ENCODE results near the gene CCDC7.

Gene CCDC7

DNA sequence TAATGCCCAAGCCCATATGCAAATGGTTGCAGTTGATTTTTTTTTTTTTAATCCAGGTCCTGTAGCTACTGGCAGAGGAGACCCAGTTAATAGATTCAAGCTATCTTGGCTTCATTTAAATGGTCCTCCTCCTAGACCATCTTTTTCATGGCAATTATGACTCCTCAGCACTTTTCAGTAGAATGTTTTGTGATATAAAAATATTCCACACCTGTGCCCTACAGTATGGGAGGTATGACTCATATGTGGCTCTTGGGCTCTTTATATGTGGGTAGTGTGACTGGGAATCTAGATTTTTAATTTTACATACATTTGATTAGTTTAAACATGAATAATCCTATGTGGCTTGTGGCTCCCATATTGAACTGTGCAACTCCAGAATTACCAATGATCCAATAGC lies 432.0 kb downstream of the CCDC7 start:
- Histone ChIP-seq H3K27me3 (ENCODE audit: insufficient read depth, low read length) (no peaks in the 10 kb centered on the region), H3K79me2 (ENCODE audit: control insufficient read depth, insufficient read depth, low read length, unreplicated experiment) (no peaks in the 10 kb centered on the region), H3K4me1 (ENCODE audit: control insufficient read depth, insufficient read depth, low read length, unreplicated experiment) (no peaks in the 10 kb centered on the region), H3K27ac (ENCODE audit: low read depth, low read length) (no peak overlapping the region), H2AFZ (ENCODE audit: low read length, unreplicated experiment) (no peak overlapping the region), H3K36me3 (ENCODE audit: insufficient read depth, low read length) (no peaks in the 10 kb centered on the region), H3K4me3 (ENCODE audit: low read depth, low read length) (no peak overlapping the region)

DNA sequence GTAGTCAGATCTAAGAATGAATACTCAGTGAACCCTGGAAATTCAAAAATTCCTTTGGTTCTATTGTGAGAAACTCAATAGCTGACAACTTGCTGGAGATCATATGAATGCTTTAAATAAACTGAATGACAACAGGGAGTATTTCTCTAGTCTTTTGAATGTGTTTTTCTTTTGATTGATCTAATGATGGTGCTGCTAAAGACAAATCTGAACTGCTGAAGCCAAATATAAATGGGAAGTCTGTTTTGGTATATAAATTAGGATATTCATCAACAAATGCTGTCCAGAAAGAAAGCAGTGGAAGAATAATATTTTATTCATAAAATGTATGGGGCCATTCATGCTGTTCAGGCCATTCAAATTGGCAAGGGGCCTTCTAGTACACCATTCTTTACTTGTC lies 432.7 kb downstream of the CCDC7 start:
- Histone ChIP-seq H3K4me1 (ENCODE audit: control insufficient read depth, insufficient read depth, low read length, unreplicated experiment) (no peaks in the 10 kb centered on the region), H3K79me2 (ENCODE audit: control insufficient read depth, insufficient read depth, low read length, unreplicated experiment) (no peaks in the 10 kb centered on the region), H3K27ac (ENCODE audit: low read depth, low read length) (no peak overlapping the region), H3K36me3 (ENCODE audit: insufficient read depth, low read length) (no peaks in the 10 kb centered on the region), H2AFZ (ENCODE audit: low read length, unreplicated experiment) (no peak overlapping the region), H3K4me3 (ENCODE audit: low read depth, low read length) (no peak overlapping the region), H3K27me3 (ENCODE audit: insufficient read depth, low read length) (no peaks in the 10 kb centered on the region)

DNA sequence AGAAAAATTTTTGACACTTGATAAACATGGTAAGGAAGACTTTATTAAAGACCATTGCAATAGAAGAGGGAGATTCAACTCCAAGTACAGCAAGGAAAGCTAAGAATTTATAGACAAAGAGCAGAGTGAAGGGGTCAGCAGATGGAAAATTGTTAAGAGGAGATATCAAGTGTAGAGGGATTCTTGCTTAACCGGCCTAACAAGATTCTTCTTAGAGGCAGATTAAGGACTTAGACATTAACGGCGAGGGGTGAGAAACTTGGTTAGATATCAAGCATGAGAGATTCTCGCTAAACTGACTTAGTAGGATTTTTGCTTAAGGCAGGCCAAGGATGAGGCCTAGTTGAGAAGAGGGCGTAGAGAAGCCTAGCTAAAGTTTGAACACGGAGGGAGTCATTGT lies 436.1 kb downstream of the CCDC7 start:
- no peaks in the 10 kb centered on the region for H3K36me3 ChIP-seq (ENCODE audit: insufficient read depth, low read length)
- no peaks in the 10 kb centered on the region for H3K4me1 ChIP-seq (ENCODE audit: control insufficient read depth, insufficient read depth, low read length, unreplicated experiment)

DNA sequence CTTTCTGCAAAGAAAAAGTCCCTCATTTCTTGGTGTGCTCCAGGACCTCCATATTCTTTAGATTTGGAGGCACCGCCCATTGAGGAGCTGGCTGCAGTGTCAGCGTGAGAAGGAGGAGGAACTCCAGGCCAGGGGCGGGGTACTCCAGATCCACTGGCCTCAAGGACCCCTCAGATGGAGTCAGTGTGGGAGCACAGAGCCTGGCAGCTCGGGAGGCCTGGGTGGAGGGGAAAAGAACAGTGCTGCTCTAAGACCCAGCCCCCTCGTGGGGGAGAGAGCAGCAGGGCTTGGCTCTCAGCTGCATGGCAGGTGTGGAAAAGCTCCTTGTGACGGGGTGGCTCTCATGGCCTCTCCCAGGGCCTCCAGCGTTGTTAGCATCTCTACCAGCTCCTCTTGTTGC lies 441.5 kb downstream of the CCDC7 start:
- peaks cover 11% of the 10 kb centered on the region for H3K4me1 ChIP-seq (ENCODE audit: control insufficient read depth, insufficient read depth, low read length, unreplicated experiment)
- H3K27ac ChIP-seq (ENCODE audit: low read depth, low read length): no peak overlapping the region
- no peak overlapping the region for H2AFZ ChIP-seq (ENCODE audit: low read length, unreplicated experiment)
- H3K79me2 ChIP-seq (ENCODE audit: control insufficient read depth, insufficient read depth, low read length, unreplicated experiment): no peaks in the 10 kb centered on the region
- H3K4me3 ChIP-seq (ENCODE audit: low read depth, low read length): no peak overlapping the region
- H3K27me3 ChIP-seq (ENCODE audit: insufficient read depth, low read length): no peaks in the 10 kb centered on the region
- H3K36me3 ChIP-seq (ENCODE audit: insufficient read depth, low read length): no peaks in the 10 kb centered on the region

More for the DNA sequence above, 436.1 kb downstream of the CCDC7 start:
- Histone ChIP-seq H2AFZ (ENCODE audit: low read length, unreplicated experiment) (no peak overlapping the region), H3K79me2 (ENCODE audit: control insufficient read depth, insufficient read depth, low read length, unreplicated experiment) (no peaks in the 10 kb centered on the region), H3K27ac (ENCODE audit: low read depth, low read length) (no peak overlapping the region), H3K4me3 (ENCODE audit: low read depth, low read length) (no peak overlapping the region), H3K27me3 (ENCODE audit: insufficient read depth, low read length) (no peaks in the 10 kb centered on the region)

DNA sequence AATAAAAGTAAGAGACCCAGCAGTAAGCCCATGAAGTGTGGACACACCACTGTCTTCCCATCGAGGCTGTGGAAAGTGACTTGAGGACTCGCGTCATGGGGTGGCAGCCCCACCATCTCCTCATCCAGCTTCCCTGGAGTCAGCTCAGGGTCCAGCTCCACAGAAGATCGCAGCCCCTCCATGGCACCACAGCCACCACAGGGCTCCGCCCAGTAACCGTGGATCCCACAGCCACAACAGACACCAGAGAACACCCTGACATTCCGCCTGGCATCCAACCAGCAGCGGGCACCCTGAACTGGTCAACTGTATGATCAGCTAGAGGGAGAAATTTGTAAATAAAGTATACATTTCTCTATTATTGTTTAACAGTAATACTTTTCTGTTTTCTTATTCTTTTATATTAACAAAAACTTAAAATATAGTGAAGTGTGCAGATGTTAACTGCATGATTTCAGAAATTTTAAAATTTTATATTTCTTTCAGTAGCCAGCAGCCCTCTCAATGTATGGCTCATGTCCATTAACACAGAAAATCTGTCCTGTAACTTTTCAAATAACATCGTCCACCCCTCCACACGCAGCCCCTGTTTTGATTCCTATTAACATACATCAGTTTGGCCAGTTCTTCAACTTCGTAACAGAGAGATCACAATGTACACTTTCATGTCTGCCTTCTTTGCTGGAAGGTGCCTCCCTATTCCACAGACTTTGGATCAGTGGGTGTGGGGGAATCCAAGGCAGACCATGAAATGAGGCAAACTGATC lies 442.4 kb downstream of the CCDC7 start:
- H3K27ac ChIP-seq (ENCODE audit: low read depth, low read length): no peak overlapping the region
- H2AFZ ChIP-seq (ENCODE audit: low read length, unreplicated experiment): no peak overlapping the region
- no peaks in the 10 kb centered on the region for H3K27me3 ChIP-seq (ENCODE audit: insufficient read depth, low read length)
- H3K4me1 ChIP-seq (ENCODE audit: control insufficient read depth, insufficient read depth, low read length, unreplicated experiment): peaks cover 11% of the 10 kb centered on the region
- no peak overlapping the region for H3K4me3 ChIP-seq (ENCODE audit: low read depth, low read length)
- H3K36me3 ChIP-seq (ENCODE audit: insufficient read depth, low read length): no peaks in the 10 kb centered on the region
- no peaks in the 10 kb centered on the region for H3K79me2 ChIP-seq (ENCODE audit: control insufficient read depth, insufficient read depth, low read length, unreplicated experiment)

DNA sequence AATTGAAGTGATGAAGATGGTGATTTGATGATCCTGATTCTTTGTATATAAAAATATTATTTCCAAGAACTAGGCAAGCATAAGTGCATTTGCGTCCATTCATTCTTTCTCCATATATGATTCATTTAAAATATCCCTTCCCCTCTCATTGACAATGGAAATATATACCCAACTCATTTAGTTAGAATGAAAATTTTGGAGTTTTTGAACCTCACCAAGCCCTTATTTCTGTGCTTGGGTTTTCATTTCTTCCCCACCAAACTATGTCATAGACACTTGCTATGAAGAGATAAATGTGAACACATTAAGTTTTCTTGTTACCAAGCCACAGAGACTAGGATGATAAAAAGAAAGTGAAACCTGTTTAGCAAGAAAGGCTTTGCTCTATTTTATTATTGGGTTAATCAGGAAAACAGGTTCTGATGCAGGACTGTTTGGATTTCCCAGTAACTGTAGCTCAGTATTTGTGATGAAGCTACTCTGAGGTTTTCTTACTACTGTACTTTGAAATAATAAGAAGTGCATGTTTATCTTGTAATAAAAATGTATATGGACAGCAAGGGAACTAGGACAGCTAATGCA lies 443.8 kb downstream of the CCDC7 start:
- no peaks in the 10 kb centered on the region for H3K36me3 ChIP-seq (ENCODE audit: insufficient read depth, low read length)
- no peak overlapping the region for H2AFZ ChIP-seq (ENCODE audit: low read length, unreplicated experiment)
- no peaks in the 10 kb centered on the region for H3K27me3 ChIP-seq (ENCODE audit: insufficient read depth, low read length)
- H3K27ac ChIP-seq (ENCODE audit: low read depth, low read length): no peak overlapping the region
- H3K4me1 ChIP-seq (ENCODE audit: control insufficient read depth, insufficient read depth, low read length, unreplicated experiment): peaks cover 11% of the 10 kb centered on the region
- peak overlapping the region; percentile 51; the same call in 1 of the 2 replicates for H3K4me3 ChIP-seq (ENCODE audit: low read depth, low read length)
- H3K79me2 ChIP-seq (ENCODE audit: control insufficient read depth, insufficient read depth, low read length, unreplicated experiment): no peaks in the 10 kb centered on the region

DNA sequence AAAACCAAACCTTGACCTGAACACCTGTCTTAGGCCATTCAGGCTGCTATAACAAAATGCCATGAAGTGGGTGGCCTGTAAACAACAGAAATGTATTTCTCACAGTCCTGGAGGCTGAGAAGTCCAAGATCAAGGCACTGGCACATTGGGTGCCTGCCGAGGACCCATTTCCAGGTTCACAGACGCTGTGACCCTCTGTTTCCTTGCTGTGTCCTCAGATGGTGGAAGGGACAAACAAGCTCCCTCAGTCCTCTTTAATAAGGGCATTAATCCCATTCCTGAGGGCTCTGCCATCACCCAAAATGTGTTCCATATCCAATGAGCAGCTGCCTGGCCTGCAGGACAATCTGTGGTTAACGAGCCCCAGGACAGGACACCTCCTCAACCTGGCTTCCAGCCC lies 444.5 kb downstream of the CCDC7 start:
- Histone ChIP-seq H3K27ac (ENCODE audit: low read depth, low read length) (no peak overlapping the region), H3K4me1 (ENCODE audit: control insufficient read depth, insufficient read depth, low read length, unreplicated experiment) (peaks cover 11% of the 10 kb centered on the region), H3K4me3 (ENCODE audit: low read depth, low read length) (no peak overlapping the region), H3K79me2 (ENCODE audit: control insufficient read depth, insufficient read depth, low read length, unreplicated experiment) (no peaks in the 10 kb centered on the region), H3K36me3 (ENCODE audit: insufficient read depth, low read length) (peaks cover 2% of the 10 kb centered on the region; the same call in 1 of the 2 replicates), H3K27me3 (ENCODE audit: insufficient read depth, low read length) (no peaks in the 10 kb centered on the region), H2AFZ (ENCODE audit: low read length, unreplicated experiment) (no peak overlapping the region)

DNA sequence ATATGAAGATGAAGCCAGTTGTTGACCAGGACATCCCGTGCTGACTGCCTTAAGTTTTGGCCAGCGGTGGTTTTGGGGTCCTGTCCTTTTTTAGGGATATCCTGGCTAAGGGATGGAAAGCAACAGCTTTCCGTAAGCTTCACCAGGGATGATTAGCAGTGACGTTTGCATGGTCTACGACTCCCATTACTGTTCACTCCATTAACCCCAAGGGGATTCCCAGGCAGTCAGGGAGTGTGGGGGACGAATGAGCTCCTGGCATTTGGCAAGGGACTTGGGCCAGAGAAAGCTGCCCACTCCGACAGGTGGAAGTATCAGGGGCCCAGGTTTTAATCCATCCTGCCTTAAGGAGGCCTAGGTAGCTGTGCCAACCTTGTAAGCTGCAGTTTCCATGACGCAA lies 445.3 kb downstream of the CCDC7 start:
- H3K27me3 ChIP-seq (ENCODE audit: insufficient read depth, low read length): no peaks in the 10 kb centered on the region
- no peak overlapping the region for H3K4me3 ChIP-seq (ENCODE audit: low read depth, low read length)
- no peaks in the 10 kb centered on the region for H3K79me2 ChIP-seq (ENCODE audit: control insufficient read depth, insufficient read depth, low read length, unreplicated experiment)
- H3K27ac ChIP-seq (ENCODE audit: low read depth, low read length): no peak overlapping the region
- peaks cover 11% of the 10 kb centered on the region for H3K4me1 ChIP-seq (ENCODE audit: control insufficient read depth, insufficient read depth, low read length, unreplicated experiment)
- no peak overlapping the region for H2AFZ ChIP-seq (ENCODE audit: low read length, unreplicated experiment)
- H3K36me3 ChIP-seq (ENCODE audit: insufficient read depth, low read length): peaks cover 9% of the 10 kb centered on the region

DNA sequence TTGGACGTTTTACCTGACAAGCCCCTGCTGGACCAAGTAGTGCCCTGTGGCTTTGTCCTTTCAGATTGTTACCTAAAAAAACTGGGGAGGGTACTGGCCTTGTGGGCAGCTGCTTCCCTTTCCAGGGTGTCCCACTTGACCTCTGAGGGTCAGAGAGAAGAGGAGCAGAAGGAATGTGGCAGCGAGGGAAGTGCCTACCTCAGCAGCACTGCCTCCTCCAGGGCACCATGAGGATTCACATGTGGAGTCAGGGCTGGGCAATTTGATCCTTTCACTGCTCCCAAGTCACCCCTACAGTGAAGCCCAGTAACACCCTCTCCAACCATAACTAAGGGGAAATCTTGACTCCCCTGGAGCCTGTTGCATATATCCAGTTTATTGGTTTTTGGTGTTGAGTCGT lies 447.5 kb downstream of the CCDC7 start:
- H3K4me1 ChIP-seq (ENCODE audit: control insufficient read depth, insufficient read depth, low read length, unreplicated experiment): peaks cover 11% of the 10 kb centered on the region
- no peak overlapping the region for H3K4me3 ChIP-seq (ENCODE audit: low read depth, low read length)
- H3K36me3 ChIP-seq (ENCODE audit: insufficient read depth, low read length): peaks cover 30% of the 10 kb centered on the region
- no peaks in the 10 kb centered on the region for H3K79me2 ChIP-seq (ENCODE audit: control insufficient read depth, insufficient read depth, low read length, unreplicated experiment)
- H3K27ac ChIP-seq (ENCODE audit: low read depth, low read length): no peak overlapping the region
- H2AFZ ChIP-seq (ENCODE audit: low read length, unreplicated experiment): no peak overlapping the region
- H3K27me3 ChIP-seq (ENCODE audit: insufficient read depth, low read length): no peaks in the 10 kb centered on the region

DNA sequence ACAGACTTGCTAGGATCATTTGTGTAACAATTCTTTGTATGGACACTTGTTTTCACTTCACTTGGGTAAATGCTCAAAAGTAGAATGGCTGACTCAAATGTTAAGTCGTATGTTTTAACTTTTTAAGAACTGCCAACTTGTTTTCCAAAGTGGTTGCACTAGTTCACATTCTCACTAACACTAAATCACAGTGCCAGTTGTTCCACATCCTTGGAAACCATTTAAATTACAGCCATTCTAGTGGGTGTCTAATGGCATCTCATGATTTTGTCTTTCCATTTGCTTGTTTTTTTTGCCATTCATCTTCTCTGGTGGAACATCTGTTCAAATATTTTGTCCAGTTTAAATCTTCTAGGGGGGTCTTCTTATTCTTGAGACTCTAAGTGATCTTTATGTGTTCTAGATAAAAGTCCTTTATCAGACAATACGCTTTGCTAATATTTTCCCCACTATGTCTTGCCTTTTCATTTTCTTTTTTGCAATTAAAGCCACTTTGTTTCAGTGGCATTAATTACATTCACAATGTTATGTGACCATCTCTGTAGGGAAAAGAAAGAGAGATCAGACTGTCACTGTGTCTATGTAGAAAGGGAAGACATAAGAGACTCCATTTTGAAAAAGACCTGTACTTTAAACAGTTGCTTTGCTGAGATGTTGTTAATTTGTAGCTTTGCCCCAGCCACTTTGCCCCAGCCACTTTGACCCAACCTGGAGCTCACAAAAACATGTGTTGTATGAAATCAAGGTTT lies 448.1 kb downstream of the CCDC7 start:
- Histone ChIP-seq H3K36me3 (ENCODE audit: insufficient read depth, low read length) (peaks cover 35% of the 10 kb centered on the region), H3K27me3 (ENCODE audit: insufficient read depth, low read length) (no peaks in the 10 kb centered on the region), H3K4me1 (ENCODE audit: control insufficient read depth, insufficient read depth, low read length, unreplicated experiment) (peaks cover 11% of the 10 kb centered on the region), H2AFZ (ENCODE audit: low read length, unreplicated experiment) (no peak overlapping the region), H3K27ac (ENCODE audit: low read depth, low read length) (no peak overlapping the region), H3K4me3 (ENCODE audit: low read depth, low read length) (no peak overlapping the region), H3K79me2 (ENCODE audit: control insufficient read depth, insufficient read depth, low read length, unreplicated experiment) (no peaks in the 10 kb centered on the region)
